GM21717 (cell line): Measurements from ENCODE around the gene TUT1.
"Not testable (repeated sequence)": the region's sequence is repeated elsewhere in the genome, so short reads cannot be mapped to it uniquely, and the experiment has no call there.

Experiments used
- ATAC-seq: cut with Tn5 transposase; IDR thresholded peaks from one replicate; pipeline ENCODE4 v1.9.1; 2021; ENCODE audit warnings: mild to moderate bottlenecking, moderate library complexity; ENCODE audit not compliant: unreplicated experiment

Gene TUT1

DNA sequence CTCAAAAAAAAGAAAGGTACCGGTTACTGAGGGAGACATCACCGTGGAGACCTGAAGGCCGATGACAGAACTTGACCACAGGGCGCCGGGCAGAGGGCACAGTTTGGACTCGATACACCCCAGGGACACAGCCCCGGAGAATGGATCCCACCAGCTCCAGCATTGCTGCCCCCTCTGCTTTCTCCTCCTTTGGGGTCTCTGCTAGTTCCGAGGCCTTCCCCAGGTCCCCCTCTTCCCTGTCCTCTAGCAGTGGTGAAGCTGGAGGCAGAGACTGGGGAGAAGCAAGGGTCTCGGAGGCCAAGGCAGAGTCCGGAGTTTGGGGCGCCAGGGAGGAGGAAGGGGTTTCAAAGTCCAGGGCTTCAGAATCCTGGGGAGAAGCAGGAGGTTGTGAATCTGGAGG is 12.8 kb downstream of the TUT1 start:
- ATAC-seq: no peak

DNA sequence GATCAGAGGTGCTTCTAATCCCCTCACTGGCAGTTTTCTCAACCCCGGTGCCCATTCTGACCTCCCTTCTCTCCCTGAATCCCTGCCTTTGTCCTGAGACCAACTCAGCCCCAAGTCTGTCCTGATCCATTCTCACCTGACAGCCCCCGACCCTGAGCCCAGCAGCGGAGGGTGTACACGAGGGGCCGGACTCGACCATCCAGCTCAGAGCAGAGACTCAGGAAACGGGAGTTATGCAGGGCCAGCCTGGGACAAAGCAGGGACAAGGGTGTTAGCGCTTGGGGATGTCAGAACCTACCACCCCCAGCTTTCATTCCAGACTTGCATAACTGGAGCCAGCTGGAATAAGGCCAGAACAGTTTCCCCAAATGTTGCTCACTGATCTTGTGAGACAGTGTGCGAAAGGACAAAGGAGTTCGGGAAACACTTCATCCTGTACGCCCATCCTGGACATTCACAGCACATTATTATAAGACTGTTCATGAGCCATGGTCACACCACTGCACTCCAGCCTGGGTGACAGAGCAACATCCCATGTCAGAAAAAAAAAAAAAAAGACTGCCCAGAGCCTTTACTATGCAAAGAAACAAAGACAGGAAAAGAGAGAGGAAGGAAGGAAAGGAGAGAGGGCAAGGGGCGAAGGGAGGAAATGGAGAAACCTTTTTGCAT is 14.1 kb downstream of the TUT1 start:
- ATAC-seq: no peak

DNA sequence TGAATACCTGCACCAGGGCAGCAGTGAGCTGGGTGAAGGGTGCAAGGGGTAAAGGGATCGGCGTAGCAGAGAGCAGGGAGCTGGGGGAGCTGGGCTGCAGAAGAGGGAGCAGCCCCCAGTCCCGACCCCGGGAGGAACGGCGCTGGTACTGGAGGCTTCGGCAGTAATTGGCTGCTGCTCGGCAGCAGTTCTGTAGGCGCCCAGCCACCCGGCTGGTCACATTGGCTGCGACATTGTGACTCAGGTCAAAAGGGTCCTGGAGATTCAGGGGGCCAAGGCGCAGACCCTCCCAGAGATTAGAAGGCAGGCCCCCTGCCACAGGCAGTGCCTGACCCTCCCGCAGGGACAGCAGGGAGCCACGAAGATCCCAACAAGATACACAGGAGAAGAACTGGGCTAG is 15.5 kb downstream of the TUT1 start:
- no peak for ATAC-seq

DNA sequence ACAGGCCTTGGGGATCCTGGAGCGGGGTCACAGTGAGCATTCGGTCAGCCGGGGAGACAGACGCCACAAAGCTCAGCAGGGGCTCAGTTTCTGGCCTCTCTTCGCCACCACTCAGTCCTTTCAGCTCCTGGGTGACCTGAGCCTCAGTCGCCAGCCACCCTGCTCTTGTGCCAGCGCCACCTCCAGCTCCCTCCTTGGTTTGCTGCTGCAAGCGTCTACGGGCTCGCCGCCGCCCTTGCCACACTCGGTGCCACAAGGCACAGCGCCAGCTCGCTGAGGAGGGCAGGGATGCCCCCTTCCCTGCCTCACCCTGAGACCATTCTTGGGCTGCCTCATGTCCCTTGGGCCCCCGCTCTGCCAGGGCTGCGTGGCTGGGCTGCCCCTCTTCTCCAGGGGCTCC is 16.2 kb downstream of the TUT1 start:
- no peak for ATAC-seq

DNA sequence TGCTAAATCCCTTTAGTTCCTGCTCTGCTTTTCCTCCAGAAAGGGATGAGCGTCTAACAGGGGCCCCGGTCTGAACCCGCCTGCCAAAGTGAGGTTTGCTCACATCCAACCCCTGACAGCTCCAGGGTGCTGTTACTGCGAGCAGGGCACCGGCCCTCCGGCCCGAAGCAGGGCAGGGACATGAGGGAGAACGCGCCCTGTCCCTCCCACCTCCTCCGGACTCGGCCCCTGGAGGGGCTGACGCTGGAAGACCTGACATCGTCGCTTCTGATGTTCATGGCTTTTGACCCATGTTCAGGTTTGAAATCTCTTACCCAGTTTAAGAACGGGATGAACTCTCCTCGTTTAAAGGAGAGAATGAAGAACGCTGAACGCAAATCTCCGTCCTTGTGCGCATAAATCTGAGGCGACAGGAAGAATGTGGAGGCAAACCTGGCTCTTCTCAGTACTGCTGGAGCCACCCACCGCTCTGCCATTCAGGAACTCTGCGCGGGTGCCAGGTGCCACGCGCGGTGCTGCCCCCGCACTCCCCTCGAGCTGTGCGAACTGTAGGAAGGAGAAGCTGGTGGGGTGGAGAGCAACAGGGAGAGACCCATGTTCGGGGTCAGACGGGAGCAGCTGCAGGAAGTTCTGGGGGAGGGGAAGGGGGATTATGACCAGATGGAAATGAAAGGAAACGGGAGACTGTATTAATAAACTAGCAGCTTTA is 16.8 kb downstream of the TUT1 start:
- ATAC-seq: no peak

DNA sequence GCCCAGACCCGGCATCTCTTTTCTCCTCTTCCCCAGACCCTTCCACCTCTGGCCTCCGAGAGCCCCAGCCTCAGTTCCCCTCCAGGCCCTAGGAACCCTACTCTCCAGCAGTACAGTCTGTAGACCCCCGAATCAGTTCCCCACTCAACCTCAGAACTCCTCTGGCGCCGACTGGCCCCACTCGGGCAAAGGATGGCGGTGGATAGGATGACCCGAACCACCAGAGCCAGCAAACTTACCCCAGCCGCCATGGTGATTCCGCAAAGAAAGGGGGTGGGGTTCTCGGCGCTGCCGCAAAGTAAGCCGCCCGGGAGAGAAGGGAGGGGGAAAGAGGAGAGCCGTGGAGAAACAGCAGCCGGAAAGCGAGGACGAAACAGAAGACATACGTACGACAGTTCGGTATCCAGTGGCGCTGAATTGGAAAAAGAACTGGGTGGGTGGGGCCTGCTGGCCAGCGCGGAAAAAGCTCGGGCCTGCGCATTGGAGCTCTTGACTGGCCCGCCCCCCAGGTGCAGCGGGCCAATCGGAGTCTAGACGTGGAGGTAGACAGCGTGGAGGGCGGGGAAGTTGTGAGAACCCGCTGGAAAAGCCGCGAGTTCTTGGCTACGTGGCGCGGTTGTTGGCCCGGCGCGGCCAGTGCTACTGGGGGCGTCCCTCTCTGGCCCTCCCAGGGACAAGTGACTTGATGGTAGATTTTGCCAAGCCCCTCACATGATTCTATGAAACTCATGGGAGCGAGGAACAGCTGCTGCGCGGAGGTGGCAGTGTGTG is 17.5 kb downstream of the TUT1 start, which contains the start of gene EEF1G:
TSS of gene EEF1G (minus strand) at position 300 of the 771 bp plus-strand sequence. CDS start at position 251, 49 bp downstream.
- peak; percentile 70 for ATAC-seq

DNA sequence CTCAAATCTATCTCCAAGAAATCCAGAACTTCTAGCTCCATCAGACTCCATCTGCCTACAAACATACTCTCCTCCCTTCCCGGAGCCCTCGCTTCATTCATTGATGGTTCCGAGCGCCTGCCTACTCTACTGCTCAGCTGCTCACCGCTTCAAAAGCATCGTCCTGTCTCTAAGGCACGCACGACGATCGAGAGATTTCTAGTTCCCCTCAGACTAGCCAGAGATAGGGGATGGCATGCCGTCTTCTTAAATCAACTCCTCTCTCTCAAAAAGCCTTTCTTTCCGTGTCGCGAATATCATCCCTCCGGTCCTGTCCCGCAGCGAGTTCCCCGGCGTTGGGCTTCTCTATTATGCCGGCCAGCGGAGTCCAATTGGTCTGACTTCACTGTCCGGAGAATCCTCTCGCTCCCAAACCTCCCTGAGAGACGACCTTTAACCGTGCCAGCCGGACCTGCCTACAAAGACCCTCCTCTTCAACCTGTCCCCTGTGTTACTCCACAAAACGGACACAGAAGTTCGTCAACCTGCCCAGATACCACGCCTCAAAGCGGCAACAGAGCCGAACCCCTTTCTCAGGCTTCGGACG is 18.2 kb downstream of the TUT1 start:
- ATAC-seq: peak; percentile 4

DNA sequence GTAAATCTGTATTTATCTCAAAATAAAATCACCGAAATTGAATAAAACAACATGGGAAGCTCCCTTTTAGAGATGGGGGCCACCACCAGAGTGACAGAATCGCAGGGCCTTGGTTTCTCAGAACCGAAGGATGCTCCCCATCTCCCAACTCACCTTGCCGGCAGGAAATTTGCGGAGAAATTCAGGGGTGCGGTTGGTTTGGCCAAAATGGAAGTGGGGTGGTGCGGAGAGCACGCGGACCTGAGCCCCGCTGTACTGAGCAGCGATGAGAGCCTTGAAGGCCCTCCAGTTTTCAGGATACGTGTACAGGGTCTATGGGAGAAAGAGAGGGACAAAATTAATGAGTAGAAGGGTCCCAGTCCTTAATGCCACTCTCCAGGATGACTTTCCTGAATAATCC is 18.9 kb downstream of the TUT1 start:
- no peak for ATAC-seq

DNA sequence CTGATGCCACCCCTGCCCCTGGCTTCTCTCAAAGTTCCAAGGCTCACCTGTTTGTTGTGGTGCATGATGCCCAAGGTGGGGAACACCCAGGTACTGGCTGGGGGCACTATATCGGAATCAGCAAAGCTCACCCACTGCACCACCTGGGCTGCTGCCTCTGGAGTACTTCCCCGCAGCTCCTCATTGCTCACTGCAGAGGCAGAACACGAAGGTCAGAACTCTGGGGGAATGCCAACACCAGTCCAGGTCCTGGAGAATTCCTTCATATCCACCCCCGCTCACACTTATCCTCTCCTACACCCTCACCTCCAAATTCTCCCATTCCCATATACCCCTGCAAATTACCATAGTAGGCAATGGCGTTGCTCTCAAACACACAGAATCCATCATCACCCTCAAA is 19.8 kb downstream of the TUT1 start:
- ATAC-seq: not testable (repeated sequence)

DNA sequence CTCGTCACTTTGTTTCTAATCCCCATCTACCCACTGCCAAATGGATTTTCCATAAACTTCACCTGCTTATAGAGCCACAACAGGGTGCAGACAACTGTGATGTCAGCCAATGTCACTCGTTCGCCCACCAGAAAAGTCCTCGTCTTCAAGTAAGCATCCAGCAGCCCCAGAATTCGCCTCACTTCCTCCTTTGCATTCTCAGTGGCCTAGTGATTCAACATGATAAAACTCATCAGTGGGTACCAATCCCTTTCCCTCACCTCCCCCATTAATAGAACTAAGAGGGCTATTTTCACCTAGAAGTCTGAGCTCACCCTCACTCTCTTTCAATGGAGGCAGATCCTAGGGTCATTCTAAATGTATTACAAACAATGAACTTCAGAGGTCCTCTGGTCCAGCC is 20.4 kb downstream of the TUT1 start:
- not testable (repeated sequence) for ATAC-seq

DNA sequence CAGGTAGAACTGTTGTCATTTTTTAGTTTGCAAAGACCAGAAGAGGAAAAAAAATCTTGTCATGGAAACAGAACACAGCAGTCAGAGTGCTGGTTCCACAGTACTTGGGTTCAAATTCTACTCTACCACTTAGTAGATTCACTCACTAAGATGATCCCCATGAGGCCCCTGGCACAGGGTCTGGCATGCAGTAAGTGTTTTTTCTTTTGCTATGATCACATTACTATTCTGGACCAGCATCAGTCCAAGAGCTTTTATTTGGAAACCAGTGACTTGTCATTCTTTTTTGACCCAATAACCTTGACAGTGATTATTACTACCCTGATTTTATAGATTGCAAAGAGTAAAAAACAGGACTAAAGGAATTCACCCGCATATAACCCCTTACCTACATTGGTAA is 21.7 kb downstream of the TUT1 start:
- ATAC-seq: no peak

DNA sequence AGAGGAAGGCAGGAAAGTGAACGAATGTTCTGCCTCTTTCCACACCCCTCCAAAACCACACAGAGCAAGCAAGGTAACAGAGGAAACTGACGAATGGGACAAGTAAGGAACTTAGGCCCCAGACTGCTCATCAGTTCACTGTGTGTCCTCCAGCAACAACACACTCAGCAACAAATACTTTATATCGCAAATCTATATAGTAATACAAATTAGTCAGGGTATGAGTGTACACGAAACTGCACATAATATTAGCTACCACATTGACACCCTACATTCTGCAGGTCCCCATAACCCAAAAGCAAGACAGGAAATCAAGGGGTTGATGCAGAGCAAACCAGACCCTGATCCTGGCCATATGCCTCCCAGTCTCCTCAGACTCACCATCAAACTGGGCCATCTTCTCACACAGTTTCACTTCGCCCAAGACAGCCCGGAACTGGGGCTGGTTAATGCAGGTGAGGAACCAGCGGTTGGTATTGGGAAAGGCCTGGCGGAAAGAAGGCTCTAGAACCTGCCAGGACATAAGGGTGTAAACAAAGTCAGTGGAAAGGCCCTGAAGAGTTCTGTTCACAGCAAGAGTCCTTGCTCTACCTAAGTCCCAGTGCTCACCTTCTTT is 24.2 kb downstream of the TUT1 start:
- ATAC-seq: no peak

DNA sequence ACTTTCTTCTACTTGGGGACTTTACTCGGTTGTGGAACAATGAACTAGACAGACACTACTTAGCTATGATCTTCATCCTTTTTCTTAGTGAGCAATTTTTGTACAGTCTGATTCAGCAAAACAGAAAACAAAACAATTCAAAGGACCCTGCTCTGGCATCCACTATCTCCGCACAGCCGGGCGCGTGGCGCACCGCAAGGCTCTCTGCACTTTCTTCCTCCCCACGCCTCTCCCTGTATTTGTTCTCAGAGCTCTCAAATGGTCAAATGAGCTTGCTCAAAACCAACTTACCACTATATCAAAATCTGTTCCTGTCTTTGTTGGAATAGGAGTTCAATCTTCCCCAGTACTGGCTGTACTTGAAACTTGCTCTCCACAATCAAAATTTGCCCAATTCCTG is 25.1 kb downstream of the TUT1 start:
- ATAC-seq: no peak

DNA sequence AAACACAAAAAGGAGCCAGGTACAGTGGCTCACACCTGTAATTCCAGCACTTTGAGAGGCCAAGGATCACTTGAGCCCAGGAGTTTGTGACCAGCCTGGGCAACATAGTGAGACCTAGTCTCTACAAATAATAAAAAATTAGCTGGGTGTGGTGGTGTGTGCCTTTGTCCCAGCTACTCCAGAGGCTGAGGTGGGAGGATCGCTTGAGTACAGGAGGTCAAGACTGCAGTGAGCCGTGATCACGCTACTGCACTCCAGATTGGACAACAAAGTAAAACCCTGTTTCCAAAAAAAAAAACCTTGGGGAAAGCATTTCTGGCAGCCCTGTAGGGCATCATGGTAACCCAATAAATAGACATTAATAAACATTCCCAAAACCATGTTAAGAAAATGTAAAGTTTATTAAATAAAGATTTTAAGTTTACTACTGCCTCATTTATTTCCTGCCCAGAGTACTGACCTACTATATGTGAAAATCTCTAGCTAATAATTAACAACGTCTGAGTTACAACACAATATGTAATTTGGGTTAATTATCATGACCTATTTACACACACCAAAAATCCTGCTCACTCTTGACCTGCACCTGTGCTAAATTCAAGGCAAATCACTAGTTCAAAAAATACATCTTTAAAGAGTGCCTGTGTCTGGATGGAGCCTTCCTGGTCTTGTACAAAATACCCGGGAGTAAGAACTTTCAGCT is 26.1 kb downstream of the TUT1 start:
- no peak for ATAC-seq

DNA sequence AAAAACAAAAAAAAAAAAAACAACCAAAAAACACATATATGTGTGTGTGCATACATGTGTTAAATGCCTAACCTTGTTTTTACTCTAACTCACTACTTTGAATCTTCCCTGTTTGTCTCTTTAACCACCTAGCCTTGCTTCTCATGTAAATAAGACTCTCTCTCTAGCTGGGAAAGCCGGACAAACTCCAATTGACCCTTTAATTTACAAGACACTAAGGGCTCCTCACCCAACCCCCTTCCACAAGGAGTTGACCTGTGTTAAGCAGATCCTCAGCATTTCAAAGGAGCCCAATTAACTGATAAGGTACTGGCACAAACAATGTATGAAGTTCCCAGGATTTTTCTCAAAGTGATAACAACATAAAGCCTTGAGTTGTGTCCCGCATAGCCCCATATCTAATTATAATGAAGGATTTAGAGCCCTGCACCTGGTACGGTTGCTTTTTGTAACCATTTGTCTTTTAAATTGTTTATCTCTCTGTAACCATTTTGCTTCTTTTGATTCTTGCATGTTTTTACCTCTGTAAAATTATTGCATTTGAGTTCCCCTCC is 29.6 kb downstream of the TUT1 start:
- ATAC-seq: not testable (repeated sequence)

DNA sequence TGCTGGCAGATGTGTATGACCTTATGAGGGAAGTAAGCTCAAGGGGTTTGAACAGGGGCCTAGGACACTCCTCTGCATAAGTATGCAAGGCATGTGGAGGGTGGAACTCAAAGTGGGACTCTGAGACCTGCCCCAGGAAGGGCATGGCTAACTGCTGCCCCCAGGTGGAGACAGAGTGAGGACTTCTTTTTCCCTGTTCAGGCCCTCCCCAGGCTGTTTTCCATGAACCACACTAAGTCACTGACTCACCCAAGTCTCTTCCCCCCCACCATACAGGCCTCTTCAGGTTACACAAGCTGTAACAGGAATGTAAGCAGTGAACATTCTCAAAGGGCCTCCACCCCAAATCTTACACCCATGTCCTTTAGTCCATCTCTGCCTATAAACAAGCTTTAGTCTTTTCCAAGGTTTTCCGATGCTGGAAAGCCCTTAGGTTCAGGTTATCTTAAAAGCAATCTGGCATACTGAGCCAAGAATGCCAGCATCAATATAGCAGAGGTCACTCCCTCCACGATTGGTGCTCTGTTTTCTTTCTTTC is 30.7 kb downstream of the TUT1 start:
- ATAC-seq: no peak

DNA sequence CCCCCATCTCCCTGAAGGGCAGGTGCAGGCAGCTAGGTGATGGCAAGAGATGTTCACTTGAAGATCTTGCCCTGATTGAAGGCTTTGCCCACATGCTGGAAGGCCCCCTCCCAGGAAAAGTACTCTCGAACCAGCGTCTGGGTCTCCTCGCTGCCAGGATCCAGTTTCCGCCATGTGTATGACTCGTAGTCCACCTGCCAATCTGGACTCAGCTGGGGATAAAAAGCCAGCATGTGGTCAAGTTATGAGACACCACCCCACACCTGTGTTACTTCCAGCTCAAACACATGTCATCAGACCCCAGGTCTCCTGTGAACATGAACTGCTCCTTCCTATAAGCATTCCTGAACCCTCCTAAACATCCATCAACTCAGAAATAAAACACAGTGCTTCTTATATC is 31.7 kb downstream of the TUT1 start:
- ATAC-seq: not testable (repeated sequence)

DNA sequence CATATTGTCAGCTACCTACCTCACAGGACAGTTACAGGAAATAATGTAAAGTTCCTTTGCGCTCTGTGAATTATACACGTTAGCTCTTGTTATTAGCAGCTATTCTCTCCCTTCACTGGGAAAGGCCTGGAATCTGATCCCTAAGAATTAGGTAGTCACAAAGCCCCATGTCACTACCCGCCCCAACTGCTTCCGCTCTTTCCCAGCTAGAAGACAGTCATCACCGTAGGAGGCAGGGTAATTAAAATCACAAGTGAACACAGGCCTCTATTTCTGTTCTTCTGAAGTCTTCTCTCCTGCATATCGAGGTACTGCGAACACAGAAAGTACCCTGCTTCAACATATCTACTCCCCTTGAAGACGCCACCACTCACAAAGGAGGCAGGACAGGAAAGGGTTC is 32.1 kb downstream of the TUT1 start:
- no peak for ATAC-seq

DNA sequence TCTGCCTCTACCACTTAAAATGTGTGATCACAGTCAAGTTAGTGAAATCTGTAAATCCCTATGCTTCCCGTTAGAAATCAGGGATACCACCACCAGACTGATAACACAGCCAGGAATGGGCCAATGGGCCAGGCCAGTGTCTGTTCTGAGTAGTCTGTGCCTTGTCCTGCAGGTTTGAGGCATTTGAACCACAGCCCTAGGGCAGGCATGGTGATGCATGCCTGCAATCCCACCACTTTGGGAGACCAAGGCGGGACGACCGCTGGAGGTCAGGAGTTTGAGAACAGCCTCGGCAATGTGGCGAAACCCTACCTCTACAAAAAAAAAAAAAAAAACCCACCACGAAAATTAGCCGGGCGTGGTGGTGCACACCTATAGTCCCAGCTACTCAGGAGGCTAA is 32.7 kb downstream of the TUT1 start:
- ATAC-seq: no peak
